Activated CD8-positive, alpha-beta memory T cell treated with anti-CD3 and anti-CD28 coated beads for 1 hour (primary cell): Measurements from ENCODE around the gene P3H2.

Experiments used
- DNase-seq, 2 donors: peaks; one replicate each; pipeline ENCODE4 v3.0.0-alpha.2; 2020; ENCODE audit warnings: low read depth in 1 of 2; ENCODE audit errors: extremely low read depth in 1 of 2

The P3H2 gene

GRCh38 chr3:189907803-189908202 is 212.9 kb downstream of the P3H2 start:
- no peak for DNase-seq
